ENCODE data around the gene OSBP.
"Not testable (repeated sequence)": the region's sequence is repeated elsewhere in the genome, so short reads cannot be mapped to it uniquely, and the experiment has no call there.

The OSBP gene, protein sequence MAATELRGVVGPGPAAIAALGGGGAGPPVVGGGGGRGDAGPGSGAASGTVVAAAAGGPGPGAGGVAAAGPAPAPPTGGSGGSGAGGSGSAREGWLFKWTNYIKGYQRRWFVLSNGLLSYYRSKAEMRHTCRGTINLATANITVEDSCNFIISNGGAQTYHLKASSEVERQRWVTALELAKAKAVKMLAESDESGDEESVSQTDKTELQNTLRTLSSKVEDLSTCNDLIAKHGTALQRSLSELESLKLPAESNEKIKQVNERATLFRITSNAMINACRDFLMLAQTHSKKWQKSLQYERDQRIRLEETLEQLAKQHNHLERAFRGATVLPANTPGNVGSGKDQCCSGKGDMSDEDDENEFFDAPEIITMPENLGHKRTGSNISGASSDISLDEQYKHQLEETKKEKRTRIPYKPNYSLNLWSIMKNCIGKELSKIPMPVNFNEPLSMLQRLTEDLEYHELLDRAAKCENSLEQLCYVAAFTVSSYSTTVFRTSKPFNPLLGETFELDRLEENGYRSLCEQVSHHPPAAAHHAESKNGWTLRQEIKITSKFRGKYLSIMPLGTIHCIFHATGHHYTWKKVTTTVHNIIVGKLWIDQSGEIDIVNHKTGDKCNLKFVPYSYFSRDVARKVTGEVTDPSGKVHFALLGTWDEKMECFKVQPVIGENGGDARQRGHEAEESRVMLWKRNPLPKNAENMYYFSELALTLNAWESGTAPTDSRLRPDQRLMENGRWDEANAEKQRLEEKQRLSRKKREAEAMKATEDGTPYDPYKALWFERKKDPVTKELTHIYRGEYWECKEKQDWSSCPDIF

GRCh38 chr11:59615637-59616395 lies at the start of gene OSBP:
Gene OSBP, minus strand, starts transcription at chr11:59615774. Its CDS starts 110 bp downstream, at chr11:59615664.
- peak; percentile 100 for DNase-seq

DNA sequence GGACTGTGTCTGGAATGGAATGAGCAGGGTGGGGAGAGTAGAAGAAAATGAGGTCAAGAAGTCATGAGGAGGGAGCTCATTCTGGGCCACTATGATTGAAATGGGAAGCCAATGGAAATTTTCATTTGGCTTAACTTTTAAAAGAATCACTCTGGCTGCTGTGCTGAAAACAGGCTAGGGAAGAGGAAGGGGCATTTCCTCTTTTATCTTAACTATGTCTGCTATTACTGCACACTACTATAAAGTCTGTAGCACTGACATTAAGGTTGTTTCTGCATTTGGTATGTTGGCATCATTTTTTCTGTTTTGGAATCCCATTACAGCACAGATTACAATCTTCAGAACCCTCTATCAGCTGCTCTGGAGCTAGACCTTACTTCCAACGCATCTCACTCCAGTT lies 45.0 kb upstream of the OSBP start:
- no peak for DNase-seq

DNA sequence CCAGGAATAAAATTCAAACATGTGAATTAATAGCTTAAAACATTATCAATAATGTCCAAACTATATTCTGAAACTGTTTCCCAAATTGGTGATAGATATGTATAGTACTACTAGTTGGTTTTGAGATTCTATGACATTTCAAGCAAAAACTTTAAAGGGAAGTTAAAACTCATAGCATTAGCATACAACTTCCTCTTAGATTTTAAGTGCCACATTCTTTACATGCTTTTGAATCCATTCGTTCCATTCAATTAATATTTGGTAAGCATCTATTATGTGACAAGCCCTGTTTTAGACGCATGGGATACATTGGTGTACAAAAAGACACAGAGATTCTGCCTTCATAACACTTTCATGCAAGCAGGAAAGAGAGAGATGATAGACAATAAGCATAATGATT lies 44.4 kb upstream of the OSBP start:
- DNase-seq, result no peak

DNA sequence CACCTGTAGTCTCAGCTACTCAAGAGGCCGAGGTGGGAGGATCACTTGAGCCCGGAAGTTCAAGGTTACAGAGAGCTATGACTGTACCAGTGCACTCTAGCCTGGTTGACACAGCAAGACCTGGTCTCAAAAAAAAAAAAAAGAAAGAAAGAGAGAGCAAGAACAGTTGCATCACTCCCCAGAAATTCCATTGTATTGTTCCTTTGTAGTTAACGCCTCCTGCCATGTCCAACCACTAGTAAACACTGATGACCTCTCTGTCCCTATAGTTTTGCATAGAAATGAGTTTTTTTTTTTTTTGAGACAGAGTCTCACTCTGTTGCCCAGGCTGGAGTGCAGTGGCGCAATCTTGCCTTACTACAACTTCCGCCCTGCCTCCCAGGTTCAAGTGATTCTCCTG lies 42.5 kb upstream of the OSBP start:
- no peak for DNase-seq

GRCh38 chr11:59654893-59655292 lies 39.3 kb upstream of the OSBP start:
- no peak for DNase-seq

- no peak for DNase-seq
Measured at GRCh38 chr11:59647245-59647980, 31.8 kb upstream of the OSBP start.

DNA sequence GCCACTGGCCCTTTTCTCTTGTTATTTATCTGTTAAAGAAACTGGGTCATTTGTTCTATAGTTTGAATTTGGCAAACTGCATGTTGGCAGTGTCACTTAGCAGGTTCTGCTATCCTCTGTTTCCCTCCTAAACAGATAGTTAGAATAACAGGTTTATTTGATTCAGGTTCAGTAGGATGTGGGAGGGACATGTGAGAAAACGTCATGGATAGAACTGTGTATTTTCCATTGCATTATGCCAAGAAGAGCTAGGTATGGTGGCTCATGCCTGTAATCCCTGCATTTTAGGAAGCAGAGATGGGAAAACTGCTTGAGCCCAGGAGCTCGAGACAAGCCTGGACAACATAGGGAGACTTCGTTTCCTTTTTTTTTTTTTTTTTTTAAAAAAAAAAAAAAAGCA lies 29.0 kb upstream of the OSBP start:
- no peak for DNase-seq

DNA sequence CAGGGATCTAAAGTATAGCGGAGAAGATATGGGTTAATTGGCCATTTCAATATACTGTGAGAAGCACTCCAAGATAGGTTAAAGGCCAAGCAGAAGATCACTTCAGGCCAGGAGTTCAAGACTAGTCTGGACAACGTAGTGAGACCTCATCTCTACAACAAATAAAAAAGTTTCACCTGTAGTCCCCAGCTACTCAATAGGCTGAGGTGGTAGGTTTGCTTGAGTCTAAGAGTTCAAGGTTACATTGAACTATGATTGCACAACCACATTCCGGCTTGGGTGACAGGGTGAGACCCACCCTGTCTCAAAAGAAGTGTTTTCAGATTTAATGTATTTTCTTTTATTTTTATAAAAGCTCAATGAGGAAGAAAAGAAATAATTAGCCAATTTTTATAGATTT lies 27.8 kb upstream of the OSBP start:
- no peak for DNase-seq

GRCh38 chr11:59641156-59641555 lies 25.6 kb upstream of the OSBP start:
- DNase-seq, result no peak

- no peak for DNase-seq
Measured at GRCh38 chr11:59630493-59630892, 14.9 kb upstream of the OSBP start.

DNA sequence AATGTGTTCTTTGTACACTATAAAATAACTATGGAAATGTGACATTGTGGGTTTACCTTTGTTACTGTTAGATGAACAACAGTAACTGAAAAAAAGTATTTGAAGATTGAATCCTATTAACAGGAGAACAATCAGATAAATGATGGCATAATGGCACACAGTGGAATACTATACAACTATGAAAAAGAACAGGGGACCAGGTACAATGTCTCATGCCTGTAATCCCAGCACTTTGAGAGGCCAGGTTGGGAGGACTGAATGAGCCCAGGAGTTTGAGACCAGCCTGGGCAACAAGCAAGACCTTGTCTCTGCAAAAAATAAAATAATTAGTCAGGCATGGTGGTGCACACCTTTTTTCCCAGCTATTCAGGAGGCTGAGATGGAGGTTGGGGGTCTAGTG lies 14.4 kb upstream of the OSBP start:
- DNase-seq, result no peak

DNA sequence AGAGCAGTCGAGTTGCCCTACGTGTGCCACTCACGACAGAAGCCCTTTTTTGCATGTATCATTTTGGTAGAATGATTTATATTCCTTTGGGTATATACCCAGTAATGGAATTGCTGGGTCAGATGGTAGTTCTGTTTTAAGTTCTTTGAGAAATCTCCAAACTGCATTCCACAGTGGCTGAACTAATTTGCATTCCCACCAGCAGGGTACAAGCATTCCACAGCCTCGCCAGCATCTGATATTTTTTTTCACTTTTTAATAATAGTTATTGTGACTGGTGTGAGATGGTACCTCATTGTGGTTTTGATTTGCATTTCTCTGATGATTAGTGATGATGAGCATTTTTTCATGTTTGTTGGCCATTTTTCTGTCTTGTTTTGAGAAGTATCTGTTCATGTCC lies 11.4 kb upstream of the OSBP start:
- not testable (repeated sequence) for DNase-seq

DNA sequence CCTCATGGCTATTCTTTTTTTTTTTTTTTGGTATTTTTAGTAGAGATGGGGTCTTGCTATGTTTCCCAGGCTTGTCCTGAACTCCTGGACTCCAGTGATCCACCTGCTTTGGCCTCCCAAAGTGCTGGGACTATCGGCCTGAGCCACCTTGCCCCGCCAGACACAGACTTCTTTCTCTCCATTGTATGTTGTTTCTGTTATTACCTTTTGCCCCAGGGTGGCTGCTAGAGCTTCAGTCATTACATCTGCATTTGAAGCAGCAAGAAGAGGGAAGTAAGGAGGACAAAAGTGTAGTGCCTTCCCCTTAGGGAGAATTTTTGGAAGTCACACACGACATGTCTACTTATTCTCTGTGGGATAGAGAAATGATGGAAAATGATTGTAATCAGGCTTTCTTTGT lies 10.1 kb upstream of the OSBP start:
- no peak for DNase-seq

DNA sequence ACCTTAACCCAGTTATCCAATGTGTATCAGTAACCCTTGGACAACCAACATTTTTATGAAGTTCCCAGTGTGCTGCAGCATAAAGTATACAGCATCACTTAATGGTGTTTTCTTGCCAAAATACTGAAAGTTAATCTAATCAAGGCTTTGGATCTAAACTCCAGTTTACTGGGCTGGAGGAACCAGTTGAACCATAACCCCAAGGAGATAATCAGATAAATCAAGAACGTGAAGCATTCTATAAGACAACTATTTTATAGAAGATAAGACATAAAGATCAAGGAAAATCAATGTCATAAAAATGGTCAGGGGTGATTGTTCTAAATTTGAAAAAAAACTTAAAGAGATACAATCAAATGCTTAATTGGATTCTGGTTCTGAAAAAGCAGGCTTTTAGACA lies 2.3 kb upstream of the OSBP start:
- no peak for DNase-seq

DNA sequence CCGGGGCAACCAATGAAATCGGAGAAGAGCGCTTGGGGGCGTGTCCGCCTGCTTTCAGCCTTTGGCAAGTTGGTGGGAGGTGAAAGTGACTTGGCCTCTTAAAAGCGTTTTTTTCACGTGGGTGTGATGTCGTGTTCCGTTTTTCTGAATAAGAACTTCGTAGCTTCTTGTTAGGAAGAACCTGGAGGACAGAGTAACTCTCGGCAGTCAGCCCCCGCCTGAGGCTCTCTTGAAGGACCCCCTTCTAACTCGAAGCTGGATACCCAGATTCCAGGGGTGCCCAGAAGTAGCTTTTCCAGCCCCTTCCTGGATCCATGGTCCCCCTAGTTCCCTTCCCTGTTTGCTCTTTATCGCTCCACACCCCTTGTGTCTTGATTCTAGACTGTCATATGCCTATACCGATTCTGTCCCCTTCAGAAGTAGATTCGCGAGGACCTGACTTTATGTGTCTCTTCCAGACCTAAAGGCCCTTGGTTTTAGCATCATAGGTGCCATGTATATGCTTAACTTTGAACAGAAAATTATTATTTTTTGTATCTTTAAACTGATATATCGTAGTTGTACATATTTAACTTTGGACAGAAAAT lies 915 bp upstream of the OSBP start:
- DNase-seq, result no peak

DNA sequence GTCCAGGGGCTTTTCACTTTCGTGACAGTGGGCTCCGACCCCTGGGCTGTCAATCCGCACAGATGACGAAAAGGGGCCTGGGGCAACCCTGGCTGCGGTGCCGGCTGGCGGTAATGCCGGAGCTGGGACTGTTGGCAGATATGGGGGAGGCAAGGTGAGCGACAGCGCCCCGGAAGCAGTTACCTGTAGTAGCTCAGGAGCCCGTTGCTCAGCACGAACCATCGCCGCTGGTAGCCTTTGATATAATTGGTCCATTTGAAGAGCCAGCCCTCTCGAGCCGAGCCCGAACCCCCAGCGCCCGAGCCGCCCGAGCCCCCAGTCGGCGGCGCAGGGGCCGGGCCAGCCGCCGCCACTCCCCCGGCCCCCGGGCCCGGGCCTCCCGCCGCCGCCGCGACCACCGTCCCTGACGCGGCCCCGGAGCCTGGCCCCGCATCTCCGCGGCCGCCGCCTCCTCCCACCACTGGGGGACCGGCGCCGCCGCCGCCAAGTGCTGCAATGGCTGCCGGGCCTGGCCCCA lies 396 bp downstream of the OSBP start:
- no peak for DNase-seq

- DNase-seq, result no peak
Measured at GRCh38 chr11:59614277-59615119, 1.1 kb downstream of the OSBP start.

- no peak for DNase-seq
Measured at GRCh38 chr11:59611570-59612565, 3.7 kb downstream of the OSBP start.

DNA sequence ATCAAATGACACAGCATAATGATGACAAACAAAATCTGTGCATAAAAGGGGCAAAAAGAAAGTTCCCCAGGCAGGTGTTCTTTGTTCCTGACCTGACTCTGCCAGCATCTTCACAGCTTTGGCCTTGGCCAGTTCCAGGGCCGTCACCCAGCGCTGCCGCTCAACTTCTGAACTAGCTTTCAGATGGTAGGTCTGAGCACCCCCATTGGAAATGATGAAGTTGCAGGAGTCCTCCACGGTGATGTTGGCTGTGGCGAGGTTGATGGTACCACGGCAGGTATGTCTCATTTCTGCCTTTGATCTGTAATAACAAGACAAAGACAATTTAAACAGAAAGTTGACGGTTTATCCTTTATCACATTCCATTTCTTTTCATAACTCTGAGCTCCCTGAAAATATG lies 5.3 kb downstream of the OSBP start:
- no peak for DNase-seq

Data from NCI-H2227 treated with DMSO at 0.1 percent for 48 hours (cell line).